ENCODE measurements around the gene ARHGAP4. TPM values are rescaled to one million over a fixed set of nuclear protein-coding genes. Genes with fewer than 3 reads are reported as not detected.

Gene ARHGAP4
- total RNA-seq, 4 donors from 2014 or later = 23.0 to 90.9 (median 32.7) TPM

DNA sequence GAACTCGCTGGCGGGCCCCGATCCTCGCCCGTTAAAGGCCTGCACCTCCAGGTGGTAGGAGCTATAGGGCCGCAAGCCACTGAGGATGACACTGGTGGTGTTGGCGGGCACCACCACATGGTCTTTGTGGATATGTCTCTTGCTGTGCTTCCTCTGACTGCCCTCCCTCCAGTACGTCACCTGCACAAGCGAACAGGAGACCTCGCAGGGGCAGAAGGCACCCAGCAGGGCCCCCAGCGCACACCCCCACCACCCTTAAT lies 60.8 kb downstream of the ARHGAP4 start:
- DNase-seq (ENCODE audit: low spot score in 2 of 2) = no peak
- peaks cover 0 to 24% of the 10 kb centered on the region in 2 donors for H3K27me3 ChIP-seq

DNA sequence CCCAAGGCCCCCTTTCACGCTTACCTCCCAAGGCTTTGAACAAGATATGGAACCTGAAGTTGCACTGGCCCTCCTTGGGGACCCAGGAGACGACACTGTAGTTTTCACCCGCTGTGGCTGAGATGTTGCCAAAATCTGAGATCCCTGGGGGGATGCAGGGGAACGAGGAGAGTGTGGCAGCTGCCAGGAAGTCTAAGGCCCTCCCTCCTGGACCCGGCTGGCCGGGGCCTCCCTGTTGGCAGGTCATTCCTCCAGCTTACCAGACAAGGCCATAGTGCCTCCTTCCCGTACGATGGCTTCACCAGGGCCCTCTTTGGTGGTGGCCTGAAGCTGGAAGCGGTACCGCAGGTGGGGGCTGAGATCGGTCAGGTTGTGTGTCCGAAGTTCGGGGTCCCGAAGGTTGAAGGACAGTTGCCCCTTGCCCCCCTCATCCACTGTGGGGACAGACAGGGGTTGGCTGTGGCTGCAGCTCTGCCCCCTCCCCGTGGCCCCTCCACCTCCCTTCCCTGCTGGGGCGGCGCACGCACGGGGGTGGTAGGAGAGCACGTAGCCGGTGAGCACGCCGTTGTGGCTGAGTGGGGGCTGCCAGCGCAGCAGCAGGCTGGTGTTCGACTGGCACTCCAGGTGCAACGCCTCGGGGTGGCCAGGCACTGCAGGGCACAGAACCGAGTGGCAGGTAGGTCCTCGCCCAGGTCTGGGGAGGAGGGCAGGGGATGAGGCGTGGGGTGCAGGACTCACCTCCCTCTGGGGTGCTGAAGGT lies 61.3 kb downstream of the ARHGAP4 start:
- peaks cover 0 to 19% of the 10 kb centered on the region in 2 donors for H3K27me3 ChIP-seq
- TF ChIP-seq POLR2A (IDR thresholded peaks at IDR 0.05) = no peak
- no peak for TF ChIP-seq EP300 (IDR thresholded peaks at IDR 0.05)
- TF ChIP-seq, protein P1, sequence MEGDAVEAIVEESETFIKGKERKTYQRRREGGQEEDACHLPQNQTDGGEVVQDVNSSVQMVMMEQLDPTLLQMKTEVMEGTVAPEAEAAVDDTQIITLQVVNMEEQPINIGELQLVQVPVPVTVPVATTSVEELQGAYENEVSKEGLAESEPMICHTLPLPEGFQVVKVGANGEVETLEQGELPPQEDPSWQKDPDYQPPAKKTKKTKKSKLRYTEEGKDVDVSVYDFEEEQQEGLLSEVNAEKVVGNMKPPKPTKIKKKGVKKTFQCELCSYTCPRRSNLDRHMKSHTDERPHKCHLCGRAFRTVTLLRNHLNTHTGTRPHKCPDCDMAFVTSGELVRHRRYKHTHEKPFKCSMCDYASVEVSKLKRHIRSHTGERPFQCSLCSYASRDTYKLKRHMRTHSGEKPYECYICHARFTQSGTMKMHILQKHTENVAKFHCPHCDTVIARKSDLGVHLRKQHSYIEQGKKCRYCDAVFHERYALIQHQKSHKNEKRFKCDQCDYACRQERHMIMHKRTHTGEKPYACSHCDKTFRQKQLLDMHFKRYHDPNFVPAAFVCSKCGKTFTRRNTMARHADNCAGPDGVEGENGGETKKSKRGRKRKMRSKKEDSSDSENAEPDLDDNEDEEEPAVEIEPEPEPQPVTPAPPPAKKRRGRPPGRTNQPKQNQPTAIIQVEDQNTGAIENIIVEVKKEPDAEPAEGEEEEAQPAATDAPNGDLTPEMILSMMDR (IDR thresholded peaks at IDR 0.05) = no peak
- H3K36me3 ChIP-seq = no peaks in the 10 kb centered on the region
- no peak overlapping the region for H3K4me3 ChIP-seq
- 82 to 83% methylated on average over 22 to 30 of the region's 30 CpGs for WGBS, 2 donors
- no peaks in the 10 kb centered on the region for H3K4me1 ChIP-seq
- no peaks in the 10 kb centered on the region for H3K9me3 ChIP-seq
- no peak overlapping the region for H3K27ac ChIP-seq
- no peak for DNase-seq (ENCODE audit: low spot score in 2 of 2)

More for the DNA sequence above, 60.8 kb downstream of the ARHGAP4 start:
- no peaks in the 10 kb centered on the region for H3K36me3 ChIP-seq
- no peaks in the 10 kb centered on the region for H3K4me1 ChIP-seq
- no peaks in the 10 kb centered on the region for H3K9me3 ChIP-seq
- no peak for TF ChIP-seq EP300 (IDR thresholded peaks at IDR 0.05)
- TF ChIP-seq POLR2A (IDR thresholded peaks at IDR 0.05) = no peak
- TF ChIP-seq, protein P1 (IDR thresholded peaks at IDR 0.05) = no peak
- WGBS, 2 donors = 91 to 96% methylated on average over 4 to 10 of the region's 11 CpGs
- no peak overlapping the region for H3K4me3 ChIP-seq
- no peak overlapping the region for H3K27ac ChIP-seq

DNA sequence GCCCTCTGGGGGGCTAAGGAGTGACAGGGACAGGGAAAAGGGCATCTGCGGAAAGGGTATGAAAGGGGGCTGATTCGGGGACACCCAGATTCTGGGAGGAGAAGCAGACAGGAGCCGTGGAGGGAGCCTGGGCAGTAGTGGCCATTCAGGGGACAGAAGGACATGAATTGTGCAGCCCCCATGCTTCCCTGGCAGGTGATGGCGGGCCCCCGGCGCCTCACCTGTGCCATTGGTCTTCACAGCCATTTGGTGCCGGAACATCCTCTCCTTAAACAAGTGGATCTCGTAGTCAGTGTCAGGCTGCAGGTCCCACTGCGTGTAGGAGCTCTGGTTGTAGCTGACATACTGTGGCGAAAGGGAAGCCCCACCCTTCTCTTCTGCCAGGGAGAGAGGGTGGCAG lies 62.0 kb downstream of the ARHGAP4 start:
- TF ChIP-seq, protein P1 (IDR thresholded peaks at IDR 0.05) = no peak
- TF ChIP-seq EP300 (IDR thresholded peaks at IDR 0.05) (no peak), POLR2A (IDR thresholded peaks at IDR 0.05) (no peak)
- DNase-seq (ENCODE audit: low spot score in 2 of 2) = no peak
- no peak overlapping the region for H3K4me3 ChIP-seq
- H3K9me3 ChIP-seq = no peaks in the 10 kb centered on the region
- H3K4me1 ChIP-seq = no peaks in the 10 kb centered on the region
- H3K27me3 ChIP-seq = peaks cover 0 to 17% of the 10 kb centered on the region in 2 donors
- no peak overlapping the region for H3K27ac ChIP-seq
- WGBS, 2 donors = 89 to 93% methylated on average over 7 to 10 of the region's 10 CpGs
- no peaks in the 10 kb centered on the region for H3K36me3 ChIP-seq

DNA sequence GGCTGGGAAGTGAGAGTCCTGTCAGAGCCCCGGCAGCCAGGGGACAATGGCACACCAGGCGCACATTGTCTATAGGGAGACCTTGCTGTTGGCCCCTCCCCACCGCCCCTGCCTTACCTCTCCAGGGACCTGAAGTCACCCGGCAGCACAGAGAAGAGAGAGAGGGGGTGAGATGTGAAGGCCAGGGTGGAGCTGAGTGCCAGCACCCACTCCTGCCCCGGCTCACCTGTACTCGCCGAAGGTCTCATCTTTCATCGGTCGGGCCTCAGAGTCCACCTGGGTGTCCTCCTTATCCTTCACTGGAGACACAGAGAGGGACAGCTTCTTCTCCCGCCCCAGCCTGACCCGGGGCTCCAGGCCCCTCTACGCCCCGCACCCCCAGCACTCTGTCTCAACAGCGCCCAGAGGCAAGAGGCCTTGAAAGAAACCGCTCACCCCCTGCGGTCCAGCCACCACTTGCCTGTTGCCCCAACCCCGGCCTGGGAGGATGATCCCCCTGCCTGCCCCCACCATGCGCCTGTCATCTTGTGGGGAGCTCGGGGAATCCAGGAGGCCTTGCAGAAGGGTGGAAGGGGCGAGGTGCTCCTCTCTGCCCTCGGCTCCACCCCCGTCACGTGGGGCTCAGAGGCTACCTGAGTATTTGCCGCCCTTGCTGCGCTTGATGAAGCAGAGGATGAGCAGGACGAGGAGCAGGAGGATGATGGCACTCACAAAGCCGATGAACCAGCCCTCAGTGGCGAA lies 62.6 kb downstream of the ARHGAP4 start:
- H3K9me3 ChIP-seq = no peaks in the 10 kb centered on the region
- peaks cover 0 to 17% of the 10 kb centered on the region in 2 donors for H3K27me3 ChIP-seq
- TF ChIP-seq, protein P1 (IDR thresholded peaks at IDR 0.05) = no peak
- TF ChIP-seq EP300 (IDR thresholded peaks at IDR 0.05) (no peak), POLR2A (IDR thresholded peaks at IDR 0.05) (no peak)
- H3K27ac ChIP-seq = no peak overlapping the region
- no peaks in the 10 kb centered on the region for H3K36me3 ChIP-seq
- no peaks in the 10 kb centered on the region for H3K4me1 ChIP-seq
- 80 to 83% methylated on average over 6 to 27 of the region's 28 CpGs for WGBS, 2 donors
- DNase-seq (ENCODE audit: low spot score in 2 of 2) = no peak
- H3K4me3 ChIP-seq = no peak overlapping the region

Data from tibial nerve (tissue), 4 donors.